Neural cell (in vitro differentiated cells): Measurements from ENCODE around the gene SVOPL.

Source experiments
- MXI1 ChIP-seq: fragments of 450-650 bp; conservative IDR thresholded peaks from 2 replicates; pipeline ENCODE4 v1.6.1; 2014; ENCODE audit warnings: antibody characterized with exemption, mild to moderate bottlenecking; ENCODE audit not compliant: poor library complexity, severe bottlenecking
- RAD21 ChIP-seq: fragments of 450-650 bp; conservative IDR thresholded peaks from 2 replicates; pipeline ENCODE4 v1.6.1; 2014; ENCODE audit warnings: antibody characterized with exemption, mild to moderate bottlenecking, moderate library complexity
- TF ChIP-seq, protein P1 (sequence below): fragments of 450-650 bp; IDR thresholded peaks from 2 replicates; pipeline ENCODE4 v1.5.1; 2014; ENCODE audit warnings: antibody characterized with exemption, mild to moderate bottlenecking, moderate library complexity; ENCODE audit not compliant: poor library complexity, severe bottlenecking

GRCh38 chr7:138669364-138669763 is 31.8 kb downstream of the SVOPL start:
- no peak for TF ChIP-seq RAD21
- TF ChIP-seq, protein P1, sequence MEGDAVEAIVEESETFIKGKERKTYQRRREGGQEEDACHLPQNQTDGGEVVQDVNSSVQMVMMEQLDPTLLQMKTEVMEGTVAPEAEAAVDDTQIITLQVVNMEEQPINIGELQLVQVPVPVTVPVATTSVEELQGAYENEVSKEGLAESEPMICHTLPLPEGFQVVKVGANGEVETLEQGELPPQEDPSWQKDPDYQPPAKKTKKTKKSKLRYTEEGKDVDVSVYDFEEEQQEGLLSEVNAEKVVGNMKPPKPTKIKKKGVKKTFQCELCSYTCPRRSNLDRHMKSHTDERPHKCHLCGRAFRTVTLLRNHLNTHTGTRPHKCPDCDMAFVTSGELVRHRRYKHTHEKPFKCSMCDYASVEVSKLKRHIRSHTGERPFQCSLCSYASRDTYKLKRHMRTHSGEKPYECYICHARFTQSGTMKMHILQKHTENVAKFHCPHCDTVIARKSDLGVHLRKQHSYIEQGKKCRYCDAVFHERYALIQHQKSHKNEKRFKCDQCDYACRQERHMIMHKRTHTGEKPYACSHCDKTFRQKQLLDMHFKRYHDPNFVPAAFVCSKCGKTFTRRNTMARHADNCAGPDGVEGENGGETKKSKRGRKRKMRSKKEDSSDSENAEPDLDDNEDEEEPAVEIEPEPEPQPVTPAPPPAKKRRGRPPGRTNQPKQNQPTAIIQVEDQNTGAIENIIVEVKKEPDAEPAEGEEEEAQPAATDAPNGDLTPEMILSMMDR, result no peak
- no peak for TF ChIP-seq MXI1
